BJ (cell line): ENCODE measurements around the gene CAPSL. TPM values are rescaled to one million over a fixed set of nuclear protein-coding genes. Genes with fewer than 3 reads are reported as not detected.
"Not testable (repeated sequence)": the region's sequence is repeated elsewhere in the genome, so short reads cannot be mapped to it uniquely, and the experiment has no call there.

Source experiments
- CTCF ChIA-PET: fragments of 350-600 bp; formaldehyde crosslinking; extraction: SDS; loops from one replicate; lab custom pipeline; 2021; ENCODE audit warnings: antibody characterized with exemption, inconsistent platforms; lab: Yijun Ruan, JAX
- POLR2A ChIA-PET: fragments of 300-600 bp; sonication (Branson Sonifier 250); formaldehyde crosslinking; extraction: SDS; loops from one replicate; lab custom pipeline; 2021; ENCODE audit warnings: antibody characterized with exemption; lab: Charles Lee
- DNase-seq: peaks from one replicate; pipeline ENCODE4 v3.0.0-alpha.2; 2011; ENCODE audit warnings: low read depth
- H3K27me3 ChIP-seq: 2 replicates; pipeline ENCODE4 v1.6.0; 2011; ENCODE audit warnings: low read length; ENCODE audit not compliant: control insufficient read depth, insufficient read depth
- H3K36me3 ChIP-seq: 2 replicates; pipeline ENCODE4 v1.5.1; 2011; ENCODE audit warnings: low read length; ENCODE audit not compliant: control insufficient read depth, insufficient read depth
- H3K4me3 ChIP-seq: 2 replicates; pipeline ENCODE4 v1.5.1; 2011; ENCODE audit warnings: low read depth, mild to moderate bottlenecking, control low read depth, low read length
- polyA plus RNA-seq: library from polyadenylated mRNA; depleted of rRNA; stranded (reverse); fragments of >200 nt; gene quantifications from 2 replicates; pipeline ENCODE4 v1.2.3, GENCODE V29; 2011
- TF ChIP-seq, protein P1 (sequence below): IDR thresholded peaks from 2 replicates; pipeline ENCODE4 v1.5.1; 2011; ENCODE audit warnings: low read depth, mild to moderate bottlenecking, control low read depth, inconsistent platforms, low read length, moderate library complexity; ENCODE audit not compliant: insufficient read depth

The CAPSL gene
- polyA plus RNA-seq, 1 experiment, result 0.18 TPM

DNA sequence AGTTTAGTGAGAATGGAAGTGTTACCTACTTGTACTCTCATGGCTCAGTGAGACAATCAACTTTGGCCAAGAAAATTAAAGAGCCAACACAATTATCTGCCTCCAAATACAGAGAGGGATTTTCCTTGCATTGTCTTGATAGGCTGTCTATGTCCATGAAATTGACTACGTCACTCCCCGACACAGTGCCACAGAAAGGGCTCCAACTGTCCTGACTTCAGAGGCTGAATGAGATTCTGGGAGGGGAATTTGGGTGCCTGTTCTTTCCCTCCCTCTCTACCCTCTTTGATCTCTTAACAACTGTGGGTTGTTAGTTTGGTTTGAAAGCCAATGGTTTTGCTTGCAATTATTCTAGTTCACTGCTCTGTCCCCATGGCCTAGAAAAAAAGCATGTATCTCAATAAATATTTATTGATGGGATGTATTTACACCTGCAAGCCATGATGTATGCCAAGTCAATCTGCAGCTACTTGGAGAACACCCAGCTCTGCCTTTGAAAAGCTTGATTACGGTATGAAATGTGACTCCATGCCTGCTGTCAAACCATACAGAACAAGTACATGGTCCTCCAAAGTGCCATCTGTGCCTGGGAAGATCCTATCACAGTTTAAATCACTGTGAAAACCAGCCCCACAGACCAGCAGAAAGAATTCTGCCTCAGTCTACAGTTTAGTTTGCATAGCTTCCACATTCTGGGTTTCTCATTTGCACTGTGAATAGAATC is 37.3 kb downstream of the CAPSL start:
- POLR2A ChIA-PET, result no interaction called here
- TF ChIP-seq, protein P1, sequence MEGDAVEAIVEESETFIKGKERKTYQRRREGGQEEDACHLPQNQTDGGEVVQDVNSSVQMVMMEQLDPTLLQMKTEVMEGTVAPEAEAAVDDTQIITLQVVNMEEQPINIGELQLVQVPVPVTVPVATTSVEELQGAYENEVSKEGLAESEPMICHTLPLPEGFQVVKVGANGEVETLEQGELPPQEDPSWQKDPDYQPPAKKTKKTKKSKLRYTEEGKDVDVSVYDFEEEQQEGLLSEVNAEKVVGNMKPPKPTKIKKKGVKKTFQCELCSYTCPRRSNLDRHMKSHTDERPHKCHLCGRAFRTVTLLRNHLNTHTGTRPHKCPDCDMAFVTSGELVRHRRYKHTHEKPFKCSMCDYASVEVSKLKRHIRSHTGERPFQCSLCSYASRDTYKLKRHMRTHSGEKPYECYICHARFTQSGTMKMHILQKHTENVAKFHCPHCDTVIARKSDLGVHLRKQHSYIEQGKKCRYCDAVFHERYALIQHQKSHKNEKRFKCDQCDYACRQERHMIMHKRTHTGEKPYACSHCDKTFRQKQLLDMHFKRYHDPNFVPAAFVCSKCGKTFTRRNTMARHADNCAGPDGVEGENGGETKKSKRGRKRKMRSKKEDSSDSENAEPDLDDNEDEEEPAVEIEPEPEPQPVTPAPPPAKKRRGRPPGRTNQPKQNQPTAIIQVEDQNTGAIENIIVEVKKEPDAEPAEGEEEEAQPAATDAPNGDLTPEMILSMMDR, result no peak
- Histone ChIP-seq H3K4me3 (no peak overlapping the region), H3K36me3 (no peaks in the 10 kb centered on the region), H3K27me3 (no peaks in the 10 kb centered on the region)
- no peak for DNase-seq
- CTCF ChIA-PET, result interaction anchor here (1.1 kb wide), 1 partner anchor 124 kb away, joined by 3 read pairs; no protein-coding TSS in a partner anchor

DNA sequence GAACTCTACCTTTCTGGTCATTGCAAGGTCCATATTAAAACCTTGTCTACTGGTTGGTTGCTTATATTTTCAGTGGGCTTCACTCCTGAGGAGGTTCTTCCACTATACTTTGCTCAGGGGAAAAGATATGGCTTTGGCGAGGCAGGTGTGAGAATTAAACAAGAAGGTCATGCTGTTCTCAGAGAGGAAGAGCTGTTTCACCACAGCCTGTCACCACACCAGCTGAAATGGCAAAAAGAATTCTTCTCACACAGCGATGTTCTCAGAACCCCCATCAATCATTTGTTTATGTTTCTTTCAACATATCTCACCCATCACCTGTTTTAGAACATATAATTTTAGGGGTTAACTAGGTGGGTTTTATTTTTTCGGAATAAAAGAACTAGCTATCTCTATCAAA is 38.6 kb downstream of the CAPSL start:
- CTCF ChIA-PET, result interaction anchor here (1.7 kb wide), 1 partner anchor 9 kb away, joined by 3 read pairs; no protein-coding TSS in a partner anchor

DNA sequence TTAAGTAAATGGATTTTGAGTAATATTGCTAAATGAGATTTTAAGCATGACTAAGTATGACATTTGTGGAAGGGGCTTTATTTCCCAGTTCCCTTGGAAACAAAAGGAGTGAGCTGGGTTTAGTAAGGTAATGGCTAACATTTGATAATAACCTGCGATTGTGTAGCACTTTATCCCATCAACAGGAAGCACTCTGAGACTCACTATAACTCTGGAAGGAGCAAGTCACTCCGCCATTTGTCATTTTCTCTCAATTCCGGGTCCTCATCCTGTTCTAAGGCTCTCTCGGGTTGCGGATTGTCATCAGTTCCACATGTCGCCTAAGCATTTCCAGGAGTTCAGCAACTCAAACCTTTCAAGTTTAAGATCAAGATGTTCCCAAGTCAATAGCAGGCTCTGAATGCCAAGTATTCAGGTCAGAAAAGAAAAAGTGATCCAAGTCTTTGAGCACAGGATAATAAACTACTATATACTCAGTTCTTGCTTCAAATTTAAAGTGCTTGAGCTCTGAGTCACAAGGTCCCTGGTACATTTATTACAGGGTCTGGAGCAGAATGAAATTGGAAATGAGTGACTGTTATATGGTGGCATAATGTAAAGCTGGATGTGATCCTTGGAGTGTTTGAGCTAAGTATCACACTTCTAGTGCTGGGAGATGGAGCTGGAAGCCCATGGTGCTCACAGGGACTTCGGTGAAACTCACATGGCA is 39.3 kb downstream of the CAPSL start:
- CTCF ChIA-PET, result interaction anchor here (1.1 to 1.7 kb wide), 2 partner anchors 9 to 26 kb away, joined by 3 read pairs; no protein-coding TSS in a partner anchor
- no peak overlapping the region for H3K4me3 ChIP-seq
- no peaks in the 10 kb centered on the region for H3K36me3 ChIP-seq
- POLR2A ChIA-PET, result no interaction called here
- no peaks in the 10 kb centered on the region for H3K27me3 ChIP-seq
- no peak for DNase-seq
- TF ChIP-seq, protein P1, result no peak

More for the DNA sequence above, 38.6 kb downstream of the CAPSL start:
- H3K36me3 ChIP-seq, result no peaks in the 10 kb centered on the region
- no peak for DNase-seq
- H3K27me3 ChIP-seq, result no peaks in the 10 kb centered on the region
- POLR2A ChIA-PET, result no interaction called here
- TF ChIP-seq, protein P1, result no peak
- no peak overlapping the region for H3K4me3 ChIP-seq

DNA sequence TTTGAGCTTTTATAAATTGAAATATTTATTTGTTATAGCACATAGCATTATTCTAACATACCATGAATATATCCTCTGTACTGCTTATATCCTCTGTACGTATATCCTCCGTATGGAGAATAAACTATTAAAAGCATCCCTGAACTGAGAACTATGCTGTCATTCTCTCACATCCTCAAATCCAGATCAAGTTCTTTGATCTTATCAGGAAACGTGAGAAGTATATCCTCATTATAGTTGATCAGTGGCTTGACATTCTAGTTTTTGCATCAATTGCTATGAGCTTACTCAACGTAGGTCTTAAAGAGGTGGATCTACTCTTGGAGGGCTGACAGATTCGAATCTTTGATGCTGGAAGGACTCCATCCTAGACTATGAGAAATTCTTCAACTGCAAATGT is 44.3 kb downstream of the CAPSL start:
- DNase-seq, result no peak
- CTCF ChIA-PET, result interaction anchor here (1.5 kb wide), 1 partner anchor 9 kb away, joined by 3 read pairs; no protein-coding TSS in a partner anchor
- POLR2A ChIA-PET, result no interaction called here
- Histone ChIP-seq H3K4me3 (no peak overlapping the region), H3K27me3 (no peaks in the 10 kb centered on the region), H3K36me3 (no peaks in the 10 kb centered on the region)
- TF ChIP-seq, protein P1, result no peak

DNA sequence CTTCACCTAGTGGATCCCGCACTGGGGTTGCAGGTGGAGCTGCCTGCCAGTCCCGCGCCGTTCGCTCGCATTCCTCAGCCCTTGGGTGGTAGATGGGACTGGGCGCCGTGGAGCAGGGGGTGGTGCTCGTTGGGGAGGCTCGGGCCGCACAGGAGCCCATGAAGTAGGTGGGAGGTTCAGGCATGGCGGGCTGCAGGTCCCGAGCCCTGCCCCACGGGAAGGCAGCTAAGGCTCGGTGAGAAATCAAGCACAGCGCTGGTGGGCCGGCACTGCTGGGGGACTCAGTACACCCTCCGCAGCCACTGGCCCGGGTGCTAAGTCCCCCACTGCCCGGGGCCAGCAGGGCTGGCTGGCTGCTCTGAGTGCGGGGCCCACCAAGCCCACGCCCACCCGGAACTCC is 45.6 kb downstream of the CAPSL start:
- CTCF ChIA-PET, result interaction anchor here (1.5 kb wide), 1 partner anchor 11 kb away, joined by 3 read pairs; no protein-coding TSS in a partner anchor
- POLR2A ChIA-PET, H3K27me3 ChIP-seq, H3K4me3 ChIP-seq, DNase-seq, H3K36me3 ChIP-seq: not testable (repeated sequence)
